GM18870 (cell line): ENCODE measurements around the gene VPS11.

ENCODE experiments used
- ATAC-seq: cut with Tn5 transposase; IDR thresholded peaks from one replicate; pipeline ENCODE4 v1.9.1; 2021; ENCODE audit warnings: moderate library complexity; ENCODE audit not compliant: unreplicated experiment

VPS11 gene

GRCh38 chr11:119120639-119121007 is 53.0 kb downstream of the VPS11 start:
- ATAC-seq: no peak

- peak; percentile 79 for ATAC-seq
These were observed 53.6 kb downstream of the VPS11 start, which contains the start of gene HINFP for GRCh38 chr11:119121008-119121810. TSS of gene HINFP (plus strand) at chr11:119121580. CDS start at chr11:119126945, 5,365 bp downstream.

- no peak for ATAC-seq
These were observed 54.1 kb downstream of the VPS11 start for GRCh38 chr11:119121811-119122124.

GRCh38 chr11:119125821-119126220 is 58.2 kb downstream of the VPS11 start:
- ATAC-seq: no peak

DNA sequence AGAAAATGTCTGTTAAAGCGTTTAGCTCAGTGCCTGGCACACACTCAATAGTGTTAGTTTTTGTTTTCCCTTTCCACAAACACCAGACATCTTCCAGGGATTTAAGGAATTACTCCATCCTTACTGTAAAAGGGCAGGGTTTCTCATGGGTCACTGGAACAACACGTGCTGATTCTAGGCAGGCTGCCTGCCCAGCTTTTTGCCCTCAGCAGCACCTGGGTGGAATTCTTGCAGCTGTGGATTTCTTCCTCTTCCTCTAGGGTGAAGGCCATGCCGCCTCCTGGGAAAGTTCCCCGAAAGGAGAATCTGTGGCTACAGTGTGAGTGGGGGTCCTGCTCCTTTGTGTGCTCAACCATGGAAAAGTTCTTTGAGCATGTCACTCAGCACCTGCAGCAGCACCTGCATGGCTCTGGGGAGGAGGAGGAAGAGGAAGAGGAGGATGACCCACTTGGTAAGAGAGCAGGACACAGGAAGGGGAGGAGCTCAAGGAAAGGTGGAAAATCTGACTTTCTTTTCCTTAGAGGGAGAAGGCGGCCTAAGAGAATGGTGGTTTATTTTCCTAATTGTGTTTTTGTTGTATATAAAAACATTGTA is 59.2 kb downstream of the VPS11 start:
- ATAC-seq: no peak

DNA sequence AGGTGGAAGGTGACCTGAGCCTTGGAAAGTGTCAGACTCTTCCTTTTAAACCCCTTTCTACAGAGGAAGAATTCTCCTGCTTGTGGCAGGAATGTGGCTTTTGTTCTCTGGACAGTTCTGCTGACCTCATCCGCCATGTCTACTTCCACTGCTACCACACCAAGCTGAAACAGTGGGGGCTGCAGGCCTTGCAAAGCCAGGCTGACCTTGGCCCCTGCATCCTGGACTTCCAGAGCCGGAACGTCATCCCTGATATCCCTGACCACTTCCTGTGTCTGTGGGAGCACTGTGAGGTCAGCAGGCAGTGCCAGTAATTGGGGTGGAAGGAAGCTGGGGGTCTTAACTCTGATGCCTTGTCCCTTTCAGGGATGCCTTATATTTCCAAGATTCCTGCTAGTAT is 63.0 kb downstream of the VPS11 start:
- no peak for ATAC-seq
